Measurements from ENCODE around the gene LYPD6B. TPM values are rescaled to one million over a fixed set of nuclear protein-coding genes. Genes with fewer than 3 reads are reported as not detected.

LYPD6B gene
- total RNA-seq, 1 donor from 2014 or later: not detected

DNA sequence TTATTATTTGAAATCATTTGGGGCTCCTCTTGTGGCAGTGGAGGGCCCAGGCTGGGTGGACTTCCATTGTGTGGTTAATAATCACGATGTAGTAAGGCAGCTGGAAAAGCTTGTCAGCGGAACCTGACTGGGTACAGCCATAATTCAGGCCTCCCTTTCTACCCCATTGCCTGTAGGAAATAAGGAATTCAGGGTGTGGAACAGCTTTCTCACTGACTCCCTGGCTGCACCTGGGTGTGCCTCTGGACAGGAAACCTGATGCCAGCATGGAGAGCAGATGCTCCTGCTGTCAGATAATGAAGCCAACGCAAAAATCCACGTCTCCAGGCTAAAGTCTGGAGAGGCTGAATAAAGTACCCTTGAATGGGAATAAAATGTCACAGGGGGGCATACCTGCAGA, 44.2 kb downstream of the LYPD6B start:
- intact Hi-C loops (cut with micrococcal nuclease): no loop called here
- H3K27ac Mint-ChIP-seq: no peak overlapping the region
- no peak overlapping the region for H3K4me3 Mint-ChIP-seq
- no peaks in the 10 kb centered on the region for H3K36me3 Mint-ChIP-seq (ENCODE audit: low read depth)
- no peaks in the 10 kb centered on the region for H3K9me3 Mint-ChIP-seq
- DNase-seq: no peak
- peaks cover 21% of the 10 kb centered on the region for H3K27me3 Mint-ChIP-seq
- no peaks in the 10 kb centered on the region for H3K4me1 Mint-ChIP-seq

GRCh38 chr2:149084924-149085795, 46.7 kb downstream of the LYPD6B start:
- Mint-ChIP-seq H3K36me3 (ENCODE audit: low read depth) (no peaks in the 10 kb centered on the region), H3K27ac (no peak overlapping the region), H3K4me1 (no peaks in the 10 kb centered on the region), H3K27me3 (peaks cover 27% of the 10 kb centered on the region), H3K9me3 (no peaks in the 10 kb centered on the region), H3K4me3 (no peak overlapping the region)
- DNase-seq: no peak
- intact Hi-C loops (cut with micrococcal nuclease): no loop called here

DNA sequence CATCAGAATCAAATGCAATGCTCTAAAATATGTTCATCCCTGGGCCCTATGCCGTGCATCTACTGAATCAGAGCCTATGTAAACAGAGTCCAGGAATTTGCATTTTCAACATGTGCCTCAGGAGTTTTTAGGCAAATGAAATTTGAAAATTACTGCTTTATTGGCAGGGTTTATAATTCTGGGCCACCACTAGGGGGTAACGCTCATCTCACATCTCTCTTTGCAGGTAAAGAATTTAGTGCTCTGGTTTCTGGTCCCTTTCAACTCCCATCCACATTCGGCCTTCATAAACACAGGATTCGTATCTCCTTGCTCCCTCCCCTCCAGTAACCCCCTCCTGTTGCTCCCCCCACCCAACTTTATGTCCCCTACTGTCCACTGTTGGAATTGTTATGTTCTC, 49.3 kb downstream of the LYPD6B start:
- Mint-ChIP-seq H3K36me3 (ENCODE audit: low read depth) (no peaks in the 10 kb centered on the region), H3K27me3 (peaks cover 36% of the 10 kb centered on the region), H3K4me1 (no peaks in the 10 kb centered on the region), H3K9me3 (no peaks in the 10 kb centered on the region), H3K27ac (no peak overlapping the region), H3K4me3 (no peak overlapping the region)
- no peak for DNase-seq
- intact Hi-C loops (cut with micrococcal nuclease): no loop called here

- Mint-ChIP-seq H3K36me3 (ENCODE audit: low read depth) (no peaks in the 10 kb centered on the region), H3K4me3 (no peak overlapping the region), H3K27me3 (peaks cover 35% of the 10 kb centered on the region), H3K27ac (no peak overlapping the region), H3K9me3 (no peaks in the 10 kb centered on the region), H3K4me1 (no peaks in the 10 kb centered on the region)
- no peak for DNase-seq
- intact Hi-C loops (cut with micrococcal nuclease): no loop called here
Measured at GRCh38 chr2:149089068-149089467, 50.6 kb downstream of the LYPD6B start.

GRCh38 chr2:149090706-149091105, 52.2 kb downstream of the LYPD6B start:
- Mint-ChIP-seq H3K4me1 (no peaks in the 10 kb centered on the region), H3K36me3 (ENCODE audit: low read depth) (no peaks in the 10 kb centered on the region), H3K9me3 (no peaks in the 10 kb centered on the region), H3K27ac (no peak overlapping the region), H3K27me3 (peaks cover 31% of the 10 kb centered on the region), H3K4me3 (no peak overlapping the region)
- intact Hi-C loops (cut with micrococcal nuclease): no loop called here
- DNase-seq: no peak

- Mint-ChIP-seq H3K9me3 (no peaks in the 10 kb centered on the region), H3K27ac (no peak overlapping the region), H3K4me1 (no peaks in the 10 kb centered on the region), H3K27me3 (peaks cover 28% of the 10 kb centered on the region), H3K36me3 (ENCODE audit: low read depth) (no peaks in the 10 kb centered on the region), H3K4me3 (no peak overlapping the region)
- intact Hi-C loops (cut with micrococcal nuclease): no loop called here
- DNase-seq: no peak
Measured at GRCh38 chr2:149093579-149093978, 55.1 kb downstream of the LYPD6B start.

DNA sequence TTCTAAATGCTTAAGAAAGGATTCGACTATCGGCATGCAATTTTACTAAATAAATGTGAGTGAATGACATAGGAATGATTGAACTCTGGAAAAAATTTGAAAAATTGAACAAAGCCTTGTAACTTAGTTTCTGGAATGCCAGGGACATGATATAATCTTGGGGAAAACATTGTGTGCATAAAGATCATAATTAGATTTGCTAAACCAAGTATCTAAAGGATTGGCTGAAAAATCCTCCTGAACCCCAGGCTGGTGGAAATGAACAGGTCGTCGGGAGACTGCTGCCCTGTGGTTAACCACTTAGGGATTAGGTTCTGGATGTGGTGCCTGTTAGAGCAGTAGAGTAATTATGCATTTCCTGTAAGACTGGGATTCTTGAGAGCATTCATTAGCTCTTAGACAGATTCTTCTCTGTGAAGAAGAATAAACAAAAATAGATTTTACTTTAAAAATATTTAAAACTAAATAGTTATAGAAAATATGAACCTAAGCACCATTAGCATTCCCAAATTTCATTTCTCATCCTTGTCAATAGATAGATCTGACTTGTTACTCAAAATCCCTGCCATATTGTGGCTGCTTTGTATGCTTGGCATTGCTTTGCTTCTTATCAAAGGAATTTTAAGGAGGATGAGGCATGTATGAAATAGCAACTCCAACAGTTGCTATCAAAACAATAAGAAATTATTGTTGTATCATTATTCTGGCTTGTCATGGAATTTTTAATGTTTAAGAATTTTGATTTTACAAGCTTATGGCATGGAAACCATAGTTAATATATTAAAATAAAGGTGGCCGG, 55.9 kb downstream of the LYPD6B start:
- no peaks in the 10 kb centered on the region for H3K36me3 Mint-ChIP-seq (ENCODE audit: low read depth)
- H3K4me3 Mint-ChIP-seq: no peak overlapping the region
- intact Hi-C loops (cut with micrococcal nuclease): no loop called here
- DNase-seq: no peak
- no peaks in the 10 kb centered on the region for H3K4me1 Mint-ChIP-seq
- no peaks in the 10 kb centered on the region for H3K9me3 Mint-ChIP-seq
- peaks cover 26% of the 10 kb centered on the region for H3K27me3 Mint-ChIP-seq
- no peak overlapping the region for H3K27ac Mint-ChIP-seq

- DNase-seq: no peak
- Mint-ChIP-seq H3K27ac (no peak overlapping the region), H3K27me3 (peaks cover 12% of the 10 kb centered on the region)
Measured at GRCh38 chr2:149098701-149099100, 60.2 kb downstream of the LYPD6B start.

GRCh38 chr2:149099298-149099697, 60.8 kb downstream of the LYPD6B start:
- H3K9me3 Mint-ChIP-seq: no peaks in the 10 kb centered on the region
- no peak overlapping the region for H3K27ac Mint-ChIP-seq
- H3K4me1 Mint-ChIP-seq: no peaks in the 10 kb centered on the region
- intact Hi-C loops (cut with micrococcal nuclease): no loop called here
- no peaks in the 10 kb centered on the region for H3K36me3 Mint-ChIP-seq (ENCODE audit: low read depth)
- H3K27me3 Mint-ChIP-seq: peaks cover 12% of the 10 kb centered on the region
- DNase-seq: no peak
- no peak overlapping the region for H3K4me3 Mint-ChIP-seq

More at GRCh38 chr2:149098701-149099100, 60.2 kb downstream of the LYPD6B start:
- H3K9me3 Mint-ChIP-seq: no peaks in the 10 kb centered on the region
- H3K4me1 Mint-ChIP-seq: no peaks in the 10 kb centered on the region
- no peaks in the 10 kb centered on the region for H3K36me3 Mint-ChIP-seq (ENCODE audit: low read depth)
- intact Hi-C loops (cut with micrococcal nuclease): no loop called here
- H3K4me3 Mint-ChIP-seq: no peak overlapping the region

- no peaks in the 10 kb centered on the region for H3K4me1 Mint-ChIP-seq
Measured at GRCh38 chr2:149100739-149101699, 62.5 kb downstream of the LYPD6B start.

DNA sequence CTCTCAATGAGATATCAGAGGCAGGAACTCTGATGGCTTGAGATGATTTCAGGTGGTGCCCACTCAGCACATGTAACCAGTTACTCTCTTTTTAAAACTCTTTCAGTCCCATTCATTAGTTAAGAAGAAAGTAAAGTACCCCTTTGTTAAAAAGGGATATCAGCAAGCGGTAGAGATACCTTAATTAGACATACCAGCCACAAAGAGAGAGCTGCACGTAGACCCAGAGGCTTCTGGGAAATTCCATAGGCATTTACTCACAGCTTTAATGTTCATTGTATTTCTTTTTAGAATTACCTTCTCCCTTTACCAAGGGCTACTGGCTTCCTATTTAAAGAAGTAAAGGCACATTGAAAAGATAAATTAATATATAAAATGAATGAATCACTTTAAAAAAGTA, 63.3 kb downstream of the LYPD6B start:
- H3K36me3 Mint-ChIP-seq (ENCODE audit: low read depth): no peaks in the 10 kb centered on the region
- no peaks in the 10 kb centered on the region for H3K9me3 Mint-ChIP-seq
- peaks cover 5% of the 10 kb centered on the region for H3K27me3 Mint-ChIP-seq
- intact Hi-C loops (cut with micrococcal nuclease): no loop called here
- no peaks in the 10 kb centered on the region for H3K4me1 Mint-ChIP-seq
- no peak overlapping the region for H3K4me3 Mint-ChIP-seq
- H3K27ac Mint-ChIP-seq: no peak overlapping the region
- no peak for DNase-seq

More at GRCh38 chr2:149100739-149101699, 62.5 kb downstream of the LYPD6B start:
- intact Hi-C loops (cut with micrococcal nuclease): no loop called here
- Mint-ChIP-seq H3K27me3 (peaks cover 4% of the 10 kb centered on the region), H3K4me3 (no peak overlapping the region), H3K27ac (no peak overlapping the region), H3K9me3 (no peaks in the 10 kb centered on the region), H3K36me3 (ENCODE audit: low read depth) (no peaks in the 10 kb centered on the region)
- no peak for DNase-seq

- DNase-seq: no peak
- intact Hi-C loops (cut with micrococcal nuclease): no loop called here
- Mint-ChIP-seq H3K4me3 (no peak overlapping the region), H3K4me1 (no peaks in the 10 kb centered on the region), H3K36me3 (ENCODE audit: low read depth) (no peaks in the 10 kb centered on the region), H3K27me3 (peaks cover 7% of the 10 kb centered on the region), H3K27ac (no peak overlapping the region), H3K9me3 (no peaks in the 10 kb centered on the region)
Measured at GRCh38 chr2:149103081-149103620, 64.7 kb downstream of the LYPD6B start.

DNA sequence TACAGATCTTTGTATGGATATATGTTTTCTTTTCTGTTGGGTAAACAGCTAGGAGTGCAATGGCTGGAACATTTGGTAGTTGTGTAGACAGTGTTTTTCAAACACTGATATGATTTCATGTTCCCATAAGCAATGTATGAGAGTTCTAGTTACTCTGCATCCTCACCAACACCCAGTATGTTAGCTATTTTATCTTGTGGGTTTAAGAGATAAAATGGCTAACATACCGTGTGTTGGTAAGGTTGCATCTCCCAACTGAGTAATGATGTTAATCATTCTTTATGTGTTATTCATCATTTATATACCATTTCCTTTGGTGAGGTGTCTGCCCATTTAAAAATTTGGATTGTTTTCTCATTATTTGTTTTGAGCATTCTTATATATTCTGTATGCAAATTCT, 65.7 kb downstream of the LYPD6B start:
- DNase-seq: no peak
- Mint-ChIP-seq H3K4me3 (no peak overlapping the region), H3K4me1 (no peaks in the 10 kb centered on the region), H3K36me3 (ENCODE audit: low read depth) (no peaks in the 10 kb centered on the region), H3K27ac (no peak overlapping the region), H3K9me3 (no peaks in the 10 kb centered on the region), H3K27me3 (peaks cover 8% of the 10 kb centered on the region)
- intact Hi-C loops (cut with micrococcal nuclease): no loop called here
